Measurements from ENCODE around the gene EXOC2. TPM values are rescaled to one million over a fixed set of nuclear protein-coding genes. Genes with fewer than 3 reads are reported as not detected.

The EXOC2 gene
- total and polyA plus RNA-seq, 12 donors = 4.9 to 23.7 (median 17.1) TPM

Other genes starting within 250 kb of the EXOC2 start
- gene HUS1B, start 36.0 kb downstream of the EXOC2 start, total RNA-seq = 1 to 10 TPM in 2 of 9 donors, under 1 TPM in 4, not detected in 3; 0.29 to 2.4 (median 0.67) TPM
- gene HUS1B, start 36.0 kb downstream of the EXOC2 start, polyA plus RNA-seq = under 1 TPM in 1 of 3 donors, not detected in 2; 0.27 TPM

All from adrenal gland (tissue), 12 donors.